WTC11 (cell line): ENCODE measurements around the gene LRRC7.

Experiments used
- CBFB ChIP-seq: sonication (generic); formaldehyde crosslinking; IDR thresholded peaks from 2 replicates; pipeline ENCODE4 v1.8.1; 2022; ENCODE audit warnings: mild to moderate bottlenecking, low read depth, missing genetic modification reagents
- CREB1 ChIP-seq: sonication (generic); formaldehyde crosslinking; IDR thresholded peaks from 2 replicates; pipeline ENCODE4 v1.8.0; 2023; ENCODE audit warnings: mild to moderate bottlenecking, missing genetic modification reagents
- NR2C2 ChIP-seq: sonication (generic); formaldehyde crosslinking; IDR thresholded peaks from 2 replicates; pipeline ENCODE4 v1.8.0; 2022; ENCODE audit warnings: mild to moderate bottlenecking, missing genetic modification reagents
- TF ChIP-seq, protein P1 (sequence below): fragments of 200-600 bp; IDR thresholded peaks from 2 replicates; pipeline ENCODE4 v1.8.0; 2022; ENCODE audit warnings: antibody characterized with exemption
- TF ChIP-seq, protein P2 (sequence below): sonication (generic); formaldehyde crosslinking; IDR thresholded peaks from 2 replicates; pipeline ENCODE4 v1.8.1; 2022; ENCODE audit warnings: missing genetic modification reagents, borderline replicate concordance
- TF ChIP-seq, protein P3 (sequence below): sonication (generic); formaldehyde crosslinking; conservative IDR thresholded peaks from 2 replicates; pipeline ENCODE4 v1.8.1; 2022; ENCODE audit warnings: mild to moderate bottlenecking, missing genetic modification reagents

DNA sequence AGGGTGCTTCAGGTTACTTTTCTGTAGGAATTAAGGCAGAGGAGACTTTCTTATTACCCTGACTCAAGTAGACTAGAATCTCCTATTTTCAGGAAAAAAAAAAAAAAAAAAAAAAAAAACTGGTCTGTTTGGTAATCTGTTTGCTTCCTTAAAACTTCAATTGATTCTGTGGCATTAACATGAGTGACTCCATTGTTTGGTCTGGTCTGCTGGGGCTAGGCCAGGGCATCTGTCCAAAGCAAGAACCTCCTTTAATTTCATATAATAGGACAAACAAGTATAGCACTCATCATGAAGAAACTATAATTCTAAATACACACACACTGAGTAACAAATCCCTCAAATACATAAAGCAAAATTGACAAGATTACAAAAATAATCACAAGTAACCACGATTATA is 32.9 kb upstream of the LRRC7 start:
- TF ChIP-seq, protein P1, sequence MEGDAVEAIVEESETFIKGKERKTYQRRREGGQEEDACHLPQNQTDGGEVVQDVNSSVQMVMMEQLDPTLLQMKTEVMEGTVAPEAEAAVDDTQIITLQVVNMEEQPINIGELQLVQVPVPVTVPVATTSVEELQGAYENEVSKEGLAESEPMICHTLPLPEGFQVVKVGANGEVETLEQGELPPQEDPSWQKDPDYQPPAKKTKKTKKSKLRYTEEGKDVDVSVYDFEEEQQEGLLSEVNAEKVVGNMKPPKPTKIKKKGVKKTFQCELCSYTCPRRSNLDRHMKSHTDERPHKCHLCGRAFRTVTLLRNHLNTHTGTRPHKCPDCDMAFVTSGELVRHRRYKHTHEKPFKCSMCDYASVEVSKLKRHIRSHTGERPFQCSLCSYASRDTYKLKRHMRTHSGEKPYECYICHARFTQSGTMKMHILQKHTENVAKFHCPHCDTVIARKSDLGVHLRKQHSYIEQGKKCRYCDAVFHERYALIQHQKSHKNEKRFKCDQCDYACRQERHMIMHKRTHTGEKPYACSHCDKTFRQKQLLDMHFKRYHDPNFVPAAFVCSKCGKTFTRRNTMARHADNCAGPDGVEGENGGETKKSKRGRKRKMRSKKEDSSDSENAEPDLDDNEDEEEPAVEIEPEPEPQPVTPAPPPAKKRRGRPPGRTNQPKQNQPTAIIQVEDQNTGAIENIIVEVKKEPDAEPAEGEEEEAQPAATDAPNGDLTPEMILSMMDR = no peak
- no peak for TF ChIP-seq CBFB (CRISPR knock-in tag)
- TF ChIP-seq, protein P2, sequence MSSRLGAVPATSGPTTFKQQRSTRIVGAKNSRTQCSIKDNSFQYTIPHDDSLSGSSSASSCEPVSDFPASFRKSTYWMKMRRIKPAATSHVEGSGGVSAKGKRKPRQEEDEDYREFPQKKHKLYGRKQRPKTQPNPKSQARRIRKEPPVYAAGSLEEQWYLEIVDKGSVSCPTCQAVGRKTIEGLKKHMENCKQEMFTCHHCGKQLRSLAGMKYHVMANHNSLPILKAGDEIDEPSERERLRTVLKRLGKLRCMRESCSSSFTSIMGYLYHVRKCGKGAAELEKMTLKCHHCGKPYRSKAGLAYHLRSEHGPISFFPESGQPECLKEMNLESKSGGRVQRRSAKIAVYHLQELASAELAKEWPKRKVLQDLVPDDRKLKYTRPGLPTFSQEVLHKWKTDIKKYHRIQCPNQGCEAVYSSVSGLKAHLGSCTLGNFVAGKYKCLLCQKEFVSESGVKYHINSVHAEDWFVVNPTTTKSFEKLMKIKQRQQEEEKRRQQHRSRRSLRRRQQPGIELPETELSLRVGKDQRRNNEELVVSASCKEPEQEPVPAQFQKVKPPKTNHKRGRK (CRISPR knock-in tag) = no peak
- TF ChIP-seq NR2C2 = no peak
- no peak for TF ChIP-seq CREB1 (CRISPR knock-in tag)
- TF ChIP-seq, protein P3, sequence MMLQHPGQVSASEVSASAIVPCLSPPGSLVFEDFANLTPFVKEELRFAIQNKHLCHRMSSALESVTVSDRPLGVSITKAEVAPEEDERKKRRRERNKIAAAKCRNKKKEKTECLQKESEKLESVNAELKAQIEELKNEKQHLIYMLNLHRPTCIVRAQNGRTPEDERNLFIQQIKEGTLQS (CRISPR knock-in tag) = no peak
